ENCODE data around the gene RFTN1.

Gene RFTN1, protein sequence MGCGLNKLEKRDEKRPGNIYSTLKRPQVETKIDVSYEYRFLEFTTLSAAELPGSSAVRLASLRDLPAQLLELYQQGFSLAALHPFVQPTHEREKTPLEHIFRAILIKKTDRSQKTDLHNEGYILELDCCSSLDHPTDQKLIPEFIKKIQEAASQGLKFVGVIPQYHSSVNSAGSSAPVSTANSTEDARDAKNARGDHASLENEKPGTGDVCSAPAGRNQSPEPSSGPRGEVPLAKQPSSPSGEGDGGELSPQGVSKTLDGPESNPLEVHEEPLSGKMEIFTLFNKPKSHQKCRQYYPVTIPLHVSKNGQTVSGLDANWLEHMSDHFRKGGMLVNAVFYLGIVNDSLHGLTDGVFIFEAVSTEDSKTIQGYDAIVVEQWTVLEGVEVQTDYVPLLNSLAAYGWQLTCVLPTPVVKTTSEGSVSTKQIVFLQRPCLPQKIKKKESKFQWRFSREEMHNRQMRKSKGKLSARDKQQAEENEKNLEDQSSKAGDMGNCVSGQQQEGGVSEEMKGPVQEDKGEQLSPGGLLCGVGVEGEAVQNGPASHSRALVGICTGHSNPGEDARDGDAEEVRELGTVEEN
- 90.6 reads per million, percentile 81 among the genes with 10 or more reads in this experiment for total RNA-seq

DNA sequence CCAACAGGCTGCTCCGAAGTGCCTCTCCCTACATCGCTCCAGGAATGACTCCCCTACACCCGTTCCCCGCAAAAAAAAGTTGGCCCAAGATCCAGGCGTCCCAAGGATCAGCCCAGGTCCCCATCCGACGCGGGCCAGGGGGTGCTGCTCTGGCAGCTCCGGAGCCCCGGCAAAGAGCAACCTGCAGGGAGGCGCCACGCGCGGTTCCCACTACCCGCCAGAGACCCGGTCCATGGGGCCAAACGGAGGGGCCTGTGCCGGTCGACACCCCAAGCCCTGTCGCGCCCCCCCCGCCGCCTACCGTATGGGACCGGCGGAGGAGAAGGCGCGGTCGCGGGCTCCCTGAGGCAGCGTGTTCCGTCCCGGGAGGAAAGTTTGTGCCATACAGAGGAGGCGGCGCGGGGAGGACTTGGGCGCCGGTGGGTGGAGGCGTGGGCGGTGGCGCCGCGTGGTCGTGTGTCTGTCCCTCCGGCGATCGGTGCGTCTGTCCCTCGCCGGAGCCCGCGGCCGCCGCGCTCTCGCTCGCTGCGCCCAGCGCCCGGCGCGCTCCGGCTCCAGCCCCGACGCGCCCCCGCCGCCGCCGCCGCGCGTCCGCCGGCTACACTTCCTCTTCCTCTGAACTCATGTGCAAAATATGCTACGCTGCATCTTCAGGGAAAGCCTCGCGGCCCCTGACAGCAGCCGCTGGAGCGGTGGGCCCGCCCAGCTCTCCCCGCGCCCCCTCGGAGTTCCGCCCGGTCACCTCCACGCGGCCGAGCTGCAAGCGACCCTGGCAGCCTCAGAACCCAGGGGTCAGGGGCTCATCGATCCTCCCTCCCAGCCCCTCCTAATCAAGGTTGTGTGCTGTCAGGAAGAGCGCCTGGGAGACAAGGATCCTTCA is at the start of gene RFTN1:
RFTN1 (minus strand) TSS at position 559 of the 880 bp plus-strand sequence. CDS start 19,830 bp downstream, outside the sequence.
- DNase-seq, result peak; percentile 34

DNA sequence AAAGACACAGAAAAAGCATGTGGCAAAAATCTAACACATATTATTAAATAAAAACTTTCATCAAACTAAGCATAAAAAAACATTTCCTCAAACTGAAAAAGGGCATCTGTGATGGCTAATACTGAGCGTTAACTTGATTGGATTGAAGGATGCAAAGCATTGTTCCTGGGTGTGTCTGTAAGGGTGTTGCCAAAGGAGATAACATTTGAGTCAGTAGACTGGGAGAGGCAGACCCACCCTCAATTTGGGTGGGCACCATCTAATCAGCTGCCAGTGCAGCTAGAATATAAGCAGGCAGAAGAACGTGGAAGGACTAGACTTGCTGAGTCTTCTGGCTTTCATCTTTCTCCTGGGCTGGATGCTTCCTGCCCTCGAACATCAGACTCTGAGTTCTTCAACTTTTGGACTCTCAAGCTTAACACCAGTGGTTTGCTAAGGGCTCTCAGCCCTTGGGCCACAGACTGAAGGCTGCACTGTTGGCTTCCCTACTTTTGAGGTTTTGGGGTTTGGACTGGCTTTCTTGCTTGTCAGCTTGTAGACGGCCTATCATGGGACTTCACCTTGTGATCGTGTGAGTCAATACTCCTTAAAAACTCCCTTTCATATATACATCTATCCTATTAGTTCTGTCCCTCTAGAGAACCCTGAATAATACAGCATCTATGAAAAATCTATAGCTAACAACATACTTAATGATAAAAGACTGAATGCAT is 46.3 kb upstream of the RFTN1 start:
- DNase-seq, result no peak

DNA sequence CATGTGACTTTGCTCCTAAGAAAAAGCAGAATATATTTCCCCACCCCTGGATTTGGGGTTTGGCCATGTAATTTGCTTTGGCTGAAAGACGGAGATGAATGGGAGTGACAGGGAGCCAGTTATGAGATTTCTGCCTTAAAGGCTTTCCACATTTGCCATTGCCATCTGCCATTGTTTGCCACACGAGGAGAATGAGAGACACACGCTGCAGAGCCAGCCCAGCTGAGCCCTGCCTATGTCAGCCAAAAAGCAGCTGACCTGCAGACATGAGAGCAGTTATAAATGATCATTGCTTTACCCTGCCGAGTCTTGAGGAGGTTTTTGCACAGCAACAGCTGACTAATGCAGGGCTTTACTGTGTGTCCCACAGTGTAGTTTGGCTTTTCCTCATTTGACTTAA is 40.6 kb upstream of the RFTN1 start:
- DNase-seq, result no peak

DNA sequence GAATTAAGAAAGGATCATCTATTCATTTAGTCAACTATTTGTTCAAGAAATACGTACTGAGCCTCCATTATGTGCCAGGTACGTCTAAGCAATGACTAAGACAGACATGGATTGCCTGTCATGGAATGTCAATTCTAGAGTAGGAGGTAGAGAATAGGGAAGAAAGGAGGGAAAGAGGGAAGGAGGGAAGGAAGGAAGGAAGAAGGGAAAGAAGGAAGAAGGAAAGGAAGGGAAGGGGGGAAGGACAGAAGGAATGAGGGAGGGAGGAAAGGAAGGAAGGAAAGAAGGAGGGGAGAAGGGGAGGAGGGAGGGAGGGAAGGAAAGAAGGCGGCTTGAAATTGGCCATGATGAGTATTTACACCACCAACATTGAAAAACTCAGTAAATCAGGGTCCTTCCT is 39.3 kb upstream of the RFTN1 start:
- DNase-seq, result no peak

DNA sequence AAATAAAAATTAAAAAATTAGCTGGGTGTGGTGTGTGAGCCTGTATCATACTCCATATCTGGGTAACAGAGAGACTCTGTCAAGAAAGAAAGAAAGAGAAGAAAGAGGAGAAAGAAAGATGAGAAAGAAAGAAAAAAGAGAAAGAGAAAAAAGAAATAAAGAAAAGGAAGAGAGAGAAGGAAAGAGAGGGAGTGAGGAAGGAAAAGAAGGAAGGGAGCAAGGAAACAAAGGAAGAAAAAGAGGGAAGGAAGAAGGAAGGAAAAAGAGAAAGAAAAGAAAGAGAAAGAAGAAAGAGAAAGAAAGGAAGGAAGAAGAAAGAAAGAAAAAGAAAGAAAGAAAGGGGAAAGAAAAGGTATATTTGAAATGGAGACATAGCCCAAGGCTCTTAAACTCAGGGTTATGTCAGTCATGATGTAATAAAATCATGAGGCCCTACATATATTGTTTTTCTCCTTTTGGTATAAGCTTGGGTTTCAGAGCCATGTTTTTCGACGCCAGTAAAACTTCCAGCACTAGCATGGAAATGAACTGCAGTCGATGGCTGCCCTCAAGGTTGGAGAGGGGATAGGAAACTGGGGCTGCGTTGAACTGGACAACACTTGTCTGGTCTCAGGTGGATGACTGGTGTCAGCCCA is 38.0 kb upstream of the RFTN1 start:
- no peak for DNase-seq

DNA sequence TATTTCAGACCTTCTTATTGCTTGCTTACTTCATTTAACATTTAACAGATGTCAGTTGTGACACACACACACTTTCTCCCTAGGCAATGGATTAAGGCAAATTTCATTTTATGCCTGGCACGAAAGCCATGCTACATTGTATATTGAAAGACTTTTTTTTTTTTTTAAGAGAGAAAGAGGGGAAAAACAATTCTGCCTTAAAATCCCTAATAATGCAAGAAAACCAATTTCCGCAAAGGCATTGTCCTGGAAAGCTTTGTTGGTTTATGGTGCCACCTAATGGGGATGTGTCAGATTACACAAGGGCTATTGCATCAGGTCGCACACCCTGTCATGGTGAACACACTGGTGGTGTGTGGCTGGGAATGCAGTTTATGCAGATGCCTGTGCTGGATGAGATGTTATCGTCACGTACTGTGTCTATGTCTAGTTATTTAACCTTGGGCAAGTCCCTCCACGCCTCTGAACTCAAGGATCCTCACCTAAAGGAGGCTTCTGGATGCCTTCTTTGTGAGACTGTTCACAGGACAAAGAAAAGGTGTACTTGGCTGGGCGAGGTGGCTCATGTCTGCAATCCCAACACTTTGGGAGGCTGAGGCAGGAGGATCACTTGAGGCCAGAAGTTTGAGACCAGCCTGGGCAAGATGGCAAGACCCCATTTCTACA is 37.3 kb upstream of the RFTN1 start:
- peak; percentile 65 for DNase-seq

DNA sequence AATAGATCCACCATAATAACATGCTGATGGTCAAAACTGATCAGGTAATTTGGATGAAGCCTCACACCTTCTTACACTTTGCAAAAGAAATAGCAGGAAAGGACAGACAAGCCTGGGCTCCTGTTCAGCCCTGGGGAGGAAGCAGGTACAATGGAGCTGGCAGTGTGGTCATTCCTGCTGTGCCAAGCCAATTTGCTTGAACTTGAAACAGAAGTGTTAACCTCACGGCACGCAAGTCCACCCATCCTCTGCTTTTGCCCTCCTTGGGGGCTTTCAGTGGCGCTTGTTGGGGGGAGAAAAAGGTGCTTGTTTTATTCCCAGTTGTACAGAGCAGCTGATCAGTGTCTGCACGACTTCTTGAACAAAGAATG is 36.8 kb upstream of the RFTN1 start:
- DNase-seq, result no peak

DNA sequence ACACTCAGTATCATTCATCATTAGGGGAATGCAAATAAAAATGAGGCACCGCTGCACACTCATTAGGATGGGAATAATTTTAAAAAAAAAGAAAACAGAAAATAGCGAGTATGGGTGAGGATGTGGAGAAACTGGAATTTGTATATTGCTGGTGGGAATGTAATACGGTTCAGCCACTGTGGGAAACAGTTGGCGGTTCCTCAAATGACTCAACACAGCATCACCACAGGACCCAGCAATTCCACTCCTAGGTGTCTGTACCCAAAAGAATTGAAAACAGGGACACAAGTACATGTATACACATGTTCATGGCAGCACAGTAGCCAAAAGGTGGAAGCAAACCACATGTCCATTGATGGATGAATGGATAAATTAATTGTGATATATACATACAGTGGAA is 35.2 kb upstream of the RFTN1 start:
- DNase-seq, result no peak

DNA sequence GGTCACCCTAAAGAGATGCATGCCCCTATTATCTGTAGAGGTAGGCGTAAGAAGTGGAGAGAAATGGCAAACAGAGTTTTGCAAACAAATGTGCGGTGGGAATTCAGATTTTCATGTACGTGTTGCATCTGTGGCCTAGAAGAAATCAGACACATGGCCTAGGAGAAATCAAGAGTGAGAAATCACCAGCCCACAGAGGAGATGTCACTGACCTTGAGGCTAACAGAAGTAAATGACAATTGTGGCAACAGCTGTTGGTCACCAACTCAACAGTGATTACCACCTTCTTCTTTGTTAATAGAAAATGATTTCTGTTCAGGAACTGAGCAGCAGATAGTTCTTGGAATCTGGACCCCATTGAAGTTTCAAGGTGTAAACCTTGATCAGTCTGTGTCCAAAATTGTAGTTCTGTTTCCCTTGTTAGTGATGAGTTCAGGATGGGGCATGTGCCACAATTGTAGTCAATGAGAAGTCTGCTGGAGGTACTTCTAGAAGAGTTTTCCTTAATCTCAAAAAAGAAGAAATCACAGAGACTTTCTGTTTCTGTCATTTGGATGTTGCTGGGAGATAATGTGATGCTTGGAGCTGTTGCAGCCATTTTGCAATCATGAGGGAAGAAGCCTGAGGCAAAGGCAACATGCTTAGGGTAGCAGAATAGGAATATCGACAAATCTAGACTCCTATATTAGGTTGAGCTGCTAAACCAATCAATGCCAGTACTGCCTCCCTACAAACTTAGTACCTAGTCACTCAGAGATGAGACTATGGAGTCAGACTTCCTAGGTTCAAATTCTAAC is 34.3 kb upstream of the RFTN1 start:
- no peak for DNase-seq

DNA sequence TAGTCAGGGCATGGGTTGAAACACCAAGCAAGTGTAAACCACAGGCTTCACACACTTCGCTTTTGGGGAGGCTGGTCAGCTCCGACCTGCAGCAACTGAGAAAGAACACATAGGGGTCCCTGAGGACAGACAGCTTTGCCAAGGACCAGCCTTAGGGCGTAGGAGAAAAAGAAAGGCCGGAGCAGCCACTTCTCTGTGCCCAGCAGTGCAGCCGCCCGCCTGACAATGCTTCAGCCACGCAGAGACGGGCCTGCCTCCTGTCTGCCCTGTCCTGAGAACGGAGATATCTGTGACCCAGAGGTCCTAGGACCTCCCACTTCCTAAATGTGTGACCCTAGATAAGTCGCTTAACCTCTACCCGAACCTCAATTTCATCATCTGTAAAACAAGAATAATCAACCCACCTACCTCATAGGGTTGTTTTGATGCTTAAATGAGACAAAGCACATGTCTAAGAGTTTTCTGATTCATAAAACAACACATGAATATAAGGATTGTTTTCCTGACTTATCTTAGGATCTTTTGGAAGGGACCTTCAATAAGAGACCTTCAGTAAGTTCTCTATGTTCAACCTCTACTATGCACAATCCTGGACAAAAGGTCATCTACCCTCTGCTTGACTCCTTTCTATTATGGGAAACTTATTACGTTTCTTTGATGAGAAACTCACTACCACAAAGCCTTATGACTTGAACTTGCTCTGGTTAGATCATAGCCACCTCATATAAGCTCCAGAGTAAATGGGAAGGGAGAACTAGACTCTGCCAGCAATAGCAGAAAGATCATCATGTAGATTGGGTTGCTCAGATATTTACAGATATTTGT is 32.9 kb upstream of the RFTN1 start:
- no peak for DNase-seq

DNA sequence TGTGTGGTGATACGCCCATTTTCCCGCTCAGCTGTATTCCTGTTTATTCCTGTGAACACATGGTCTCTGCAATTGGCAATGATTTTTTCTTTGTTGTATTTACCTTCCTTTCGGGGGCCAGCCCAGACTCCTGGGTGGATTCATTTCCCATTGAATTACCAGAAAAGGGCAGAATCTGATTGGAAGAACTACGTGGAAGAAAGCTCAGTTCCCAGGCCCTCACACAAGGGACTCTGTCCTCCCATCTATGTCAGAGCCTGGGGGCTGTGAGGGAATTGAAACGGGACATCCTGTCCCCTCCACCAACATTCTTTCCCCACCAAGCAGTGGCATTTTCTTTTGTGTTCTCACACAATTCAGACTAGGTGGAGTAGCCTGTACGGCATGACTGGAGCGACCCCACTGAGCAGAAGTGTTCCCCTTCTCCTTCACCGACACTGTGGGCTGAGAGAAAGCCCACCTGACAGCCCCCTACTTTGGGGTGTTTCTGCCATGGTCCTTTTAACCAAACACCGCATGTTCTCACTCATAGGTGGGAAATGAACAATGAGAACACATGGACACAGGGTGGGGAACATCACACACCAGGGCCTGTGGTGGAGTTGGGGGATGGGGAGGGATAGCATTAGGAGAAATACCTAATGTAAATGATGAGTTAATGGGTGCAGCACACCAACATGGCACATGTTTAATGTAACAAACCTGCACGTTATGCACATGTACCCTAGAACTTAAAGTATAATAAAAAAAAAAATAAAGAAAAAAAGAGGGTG is 32.1 kb upstream of the RFTN1 start:
- no peak for DNase-seq

DNA sequence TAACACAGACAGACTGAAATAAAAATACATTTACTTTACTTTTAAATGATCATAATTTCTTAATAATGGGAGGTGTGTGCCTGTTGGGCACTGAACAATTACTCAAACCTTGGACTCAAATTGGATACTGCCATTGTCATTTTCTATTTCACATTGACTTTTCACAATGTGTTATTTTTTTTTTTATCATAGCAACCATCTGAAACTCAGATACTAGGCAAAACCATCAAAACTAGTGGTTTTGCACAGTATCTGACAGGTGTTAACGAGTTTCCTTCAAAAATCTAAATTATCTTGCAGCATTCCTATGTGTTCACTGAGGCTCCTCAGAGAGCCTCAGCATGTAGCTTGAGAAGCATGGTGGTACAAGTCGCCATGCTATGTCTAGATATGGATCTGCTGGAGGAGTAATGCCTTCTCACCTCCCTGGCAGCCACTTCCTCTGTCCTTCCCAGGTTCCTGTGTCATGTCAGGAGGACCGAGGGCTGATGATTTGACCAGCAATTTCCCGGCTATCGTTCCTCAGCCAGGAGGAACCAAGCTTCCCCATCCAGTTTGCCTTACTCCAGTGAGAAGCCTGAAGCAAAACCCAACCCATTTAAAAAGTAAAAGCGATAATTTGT is 29.9 kb upstream of the RFTN1 start:
- DNase-seq, result no peak

DNA sequence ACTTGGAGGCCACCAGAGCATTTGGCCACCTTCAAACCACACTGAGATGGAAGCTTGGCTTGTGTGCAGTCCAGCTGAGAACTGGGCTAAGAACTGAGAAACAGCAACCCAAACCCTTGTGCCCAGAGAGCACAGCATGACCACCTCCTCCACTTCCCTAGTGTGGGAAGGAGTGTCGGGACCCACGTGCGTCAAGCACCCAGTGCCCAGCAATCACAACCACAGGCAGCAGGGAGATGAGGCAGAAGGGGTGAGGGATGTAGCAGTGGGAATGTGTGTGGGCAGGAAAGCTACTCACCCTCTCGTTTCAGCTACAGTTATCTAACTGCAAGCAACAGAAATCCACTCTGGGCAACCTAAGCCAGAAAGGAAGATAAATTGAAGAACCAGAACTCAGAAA is 25.0 kb upstream of the RFTN1 start:
- no peak for DNase-seq

DNA sequence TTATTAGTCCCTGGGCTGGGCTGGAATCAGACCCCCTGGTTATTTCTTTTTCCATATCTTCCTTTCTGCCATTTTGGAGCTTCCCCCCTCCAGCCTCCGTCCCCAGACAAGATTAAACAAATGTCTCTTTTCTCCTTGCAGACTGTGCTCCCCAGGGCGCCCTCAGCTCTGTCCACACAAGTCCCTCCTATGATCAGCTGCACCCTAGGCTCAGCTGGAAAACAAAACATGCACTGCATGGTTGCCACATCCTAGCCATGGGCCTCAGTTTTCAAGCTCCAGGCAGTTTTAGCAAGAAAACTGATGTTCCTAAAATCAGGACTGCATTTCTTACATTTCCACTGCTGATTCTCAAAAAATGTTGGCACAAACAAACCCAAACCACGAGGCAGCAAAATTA is 23.5 kb upstream of the RFTN1 start:
- no peak for DNase-seq

DNA sequence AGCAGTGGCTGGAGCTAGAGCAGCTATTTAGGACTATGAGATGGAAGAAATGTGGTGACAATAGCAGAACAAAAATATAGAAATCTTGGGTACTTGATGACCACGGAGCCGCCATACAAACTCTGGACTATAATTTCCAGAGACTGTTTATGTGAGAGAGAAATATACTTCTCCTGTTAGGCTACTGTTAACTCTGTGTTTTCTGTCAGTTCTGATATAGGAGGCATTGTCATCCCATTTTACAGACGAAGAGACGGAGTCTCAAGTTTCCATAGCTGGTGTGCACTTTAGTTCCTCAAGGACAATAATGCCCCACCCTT is 22.8 kb upstream of the RFTN1 start:
- DNase-seq, result no peak

DNA sequence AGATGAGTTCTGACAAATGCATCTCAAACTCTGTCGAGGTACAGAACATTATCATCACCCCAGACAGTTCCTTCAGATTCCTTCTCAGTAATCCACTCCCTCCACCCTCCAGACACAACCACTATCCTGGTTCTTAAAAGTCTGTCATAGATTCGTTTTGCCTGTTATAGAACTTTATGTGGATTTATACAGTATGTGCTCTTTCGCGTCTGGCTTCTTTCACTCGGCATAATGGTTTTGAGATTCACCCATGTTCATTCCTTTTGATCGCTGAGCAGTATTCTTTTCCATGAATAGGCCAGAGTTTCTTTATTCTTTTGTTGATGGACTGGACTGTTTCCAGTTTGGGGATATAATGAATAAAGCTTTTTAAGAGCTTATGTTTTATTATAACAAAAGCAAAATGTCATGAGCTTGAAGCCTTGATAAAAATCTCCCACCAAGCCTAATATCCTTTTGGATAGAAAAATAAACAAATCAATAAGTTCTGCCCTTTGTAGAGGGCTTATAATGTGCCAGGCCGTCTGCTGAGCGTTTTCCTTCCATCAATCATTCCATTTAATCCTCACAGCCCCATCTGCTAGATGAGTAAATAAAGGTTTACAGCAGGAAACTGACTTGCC is 21.3 kb upstream of the RFTN1 start:
- no peak for DNase-seq

DNA sequence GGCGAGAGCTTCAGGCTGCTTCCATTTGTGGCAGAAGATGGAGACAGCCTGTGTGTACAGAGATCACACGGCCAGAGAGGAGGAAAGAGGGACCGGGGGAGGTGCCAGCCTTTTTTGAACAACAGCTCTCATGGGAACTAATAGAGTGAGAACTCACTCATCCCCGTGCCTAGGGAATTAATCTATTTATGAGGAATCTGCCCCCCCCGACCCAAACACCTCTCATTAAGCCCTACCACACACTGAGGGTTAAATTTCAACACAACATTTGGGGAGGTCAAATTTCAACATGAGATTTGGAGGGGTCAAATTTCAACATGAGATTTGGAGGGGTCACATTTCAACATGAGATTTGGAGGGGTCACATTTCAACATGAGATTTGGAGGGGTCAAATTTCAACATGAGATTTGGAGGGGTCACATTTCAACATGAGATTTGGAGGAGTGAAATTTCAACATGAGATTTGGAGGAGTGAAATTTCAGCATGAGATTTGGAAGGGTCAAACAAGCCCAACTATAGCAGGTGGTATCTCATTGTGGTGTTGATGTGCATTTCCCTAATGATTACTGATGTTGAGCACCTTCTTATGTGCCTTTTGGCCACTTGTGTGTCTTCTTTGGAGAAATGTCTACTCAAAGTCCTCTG is 20.6 kb upstream of the RFTN1 start:
- no peak for DNase-seq

DNA sequence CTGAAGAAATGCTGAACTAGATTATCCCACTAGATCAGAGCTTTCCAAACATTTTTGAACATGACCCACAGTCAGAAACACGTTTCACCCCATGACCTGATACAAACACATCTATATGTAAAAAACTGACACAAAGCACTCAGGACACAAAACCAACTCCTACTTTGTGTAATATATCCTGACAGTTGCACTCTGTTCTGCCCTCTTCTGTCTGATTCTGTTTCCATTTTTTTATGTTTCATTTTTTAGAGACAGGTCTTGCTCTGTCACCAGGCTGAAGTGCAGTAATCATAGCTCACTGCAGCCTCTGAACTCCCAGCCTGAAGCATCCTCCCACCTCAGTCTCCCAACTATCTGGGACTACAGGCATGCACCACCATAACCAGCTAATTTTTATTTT is 15.8 kb upstream of the RFTN1 start:
- DNase-seq, result no peak

Data from effector CD4-positive, alpha-beta T cell (primary cell).